HCT116 (cell line): ENCODE results near the gene TICRR. TPM values are rescaled to one million over a fixed set of nuclear protein-coding genes. Genes with fewer than 3 reads are reported as not detected.
"Not testable (repeated sequence)": the region's sequence is repeated elsewhere in the genome, so short reads cannot be mapped to it uniquely, and the experiment has no call there.

Experiments used
- ATAC-seq: fragments of 200-7000 bp; cut with Tn5 transposase; 2 replicates; pipeline ENCODE4 v1.9.1; 2020; ENCODE audit warnings: mild to moderate bottlenecking, moderate library complexity
- BruUV-seq: library from RNA; stranded (reverse); fragments of 400-500 nt; replicated peaks from 2 replicates; lab custom pipeline; 2021; lab: Mats Ljungman, UMichigan
- CTCF ChIA-PET: fragments of 300-600 bp; sonication (Branson Sonifier 250); formaldehyde crosslinking; loops from one replicate; lab custom pipeline; 2021; ENCODE audit warnings: antibody characterized with exemption; lab: Charles Lee
- POLR2A ChIA-PET: fragments of 300-600, 350-600 bp; sonication (Branson Sonifier 250); formaldehyde crosslinking; loops from one replicate; lab custom pipeline; 2021; ENCODE audit warnings: antibody characterized with exemption; lab: Charles Lee
- RAD21 ChIA-PET, 2 experiments: fragments of 300-600 bp; sonication (Branson Sonifier 250); formaldehyde crosslinking; loops; one replicate each; lab custom pipeline; 2023; ENCODE audit warnings: low total read pairs in 2 of 2; ENCODE audit not compliant: uncharacterized antibody in 2 of 2, unreplicated experiment in 2 of 2, low non-redundant PET in 1 of 2; lab: Charles Lee
- DNase-seq: peaks from one replicate; pipeline ENCODE4 v3.0.0-alpha.2; 2010; ENCODE audit warnings: low read depth, low spot score
- H2AFZ ChIP-seq: fragments of 200-600 bp; shearing (Covaris generic), sonication (generic); 2 replicates; pipeline ENCODE4 v1.6.1; 2017; ENCODE audit warnings: low read depth, mixed run types, mixed read lengths, antibody characterized with exemption, low read length; ENCODE audit not compliant: poor library complexity, severe bottlenecking
- H3K27ac ChIP-seq: 2 replicates; pipeline ENCODE4 v1.5.1; 2012; ENCODE audit warnings: low read depth, low read length
- H3K27me3 ChIP-seq: fragments of 200-600 bp; sonication (generic); 2 replicates; pipeline ENCODE4 v1.6.1; 2016; ENCODE audit warnings: mixed run types, low read length, mixed read lengths; ENCODE audit not compliant: insufficient read depth
- H3K36me3 ChIP-seq, 2 experiments: fragments of 200-500 bp in 1 of 2; fragments of 200-600 bp in 1 of 2; sonication (Bioruptor generic) in 1 of 2; sonication (generic) in 1 of 2; 2 replicates each; pipeline versions ENCODE4 v1.5.1 to v1.6.1; 2014 to 2016; ENCODE audit warnings: low read length in 2 of 2, inconsistent platforms in 1 of 2, mixed read lengths in 1 of 2, mixed run types in 1 of 2; ENCODE audit not compliant: insufficient read depth in 2 of 2, control insufficient read depth in 1 of 2
- H3K4me1 ChIP-seq, 2 experiments: fragments of 200-600 bp in 1 of 2; sonication (generic) in 1 of 2; 2 replicates each; pipeline versions ENCODE4 v1.5.1 to v1.6.1; 2012 to 2017; ENCODE audit warnings: low read length in 2 of 2, inconsistent platforms in 1 of 2, mild to moderate bottlenecking in 1 of 2, mixed read lengths in 1 of 2, mixed run types in 1 of 2, moderate library complexity in 1 of 2; ENCODE audit not compliant: insufficient read depth in 2 of 2, control insufficient read depth in 1 of 2
- H3K4me2 ChIP-seq: fragments of 200-600 bp; sonication (generic); 2 replicates; pipeline ENCODE4 v1.6.1; 2017; ENCODE audit warnings: mixed run types, low read length, mixed read lengths
- H3K4me3 ChIP-seq, 2 experiments: fragments of 200-600 bp in 1 of 2; sonication (generic) in 1 of 2; replicated peaks in 1 of 2; 2 replicates each; pipeline ENCODE4 v1.5.1; 2011 to 2016; ENCODE audit warnings: low read length in 2 of 2, control low read depth in 1 of 2, low read depth in 1 of 2, mild to moderate bottlenecking in 1 of 2, mixed read lengths in 1 of 2, mixed run types in 1 of 2
- H3K79me2 ChIP-seq: fragments of 200-600 bp; sonication (generic); 2 replicates; pipeline ENCODE4 v1.6.1; 2017; ENCODE audit warnings: mild to moderate bottlenecking, mixed run types, low read length, moderate library complexity, mixed read lengths; ENCODE audit not compliant: insufficient read depth
- H3K9ac ChIP-seq: fragments of 200-600 bp; sonication (generic); 2 replicates; pipeline ENCODE4 v1.6.1; 2016; ENCODE audit warnings: low read length, mixed read lengths
- H3K9me2 ChIP-seq: fragments of 200-600 bp; sonication (generic), shearing (Covaris generic); 2 replicates; pipeline ENCODE4 v1.6.1; 2017; ENCODE audit warnings: mixed run types, mild to moderate bottlenecking, moderate library complexity; ENCODE audit not compliant: insufficient read depth
- H3K9me3 ChIP-seq, 2 experiments: fragments of 200-500 bp in 1 of 2; fragments of 200-600 bp in 1 of 2; sonication (Bioruptor generic) in 1 of 2; sonication (generic) in 1 of 2; 2 replicates each; pipeline ENCODE4 v1.6.1; 2014 to 2017; ENCODE audit warnings: low read length in 2 of 2, mixed read lengths in 2 of 2, inconsistent platforms in 1 of 2, low read depth in 1 of 2, mild to moderate bottlenecking in 1 of 2, mixed run types in 1 of 2, moderate library complexity in 1 of 2; ENCODE audit not compliant: control insufficient read depth in 1 of 2, insufficient read depth in 1 of 2
- H4K20me1 ChIP-seq: fragments of 200-600 bp; sonication (generic), shearing (Covaris generic); 2 replicates; pipeline ENCODE4 v1.6.1; 2017; ENCODE audit warnings: mixed run types, mild to moderate bottlenecking, moderate library complexity; ENCODE audit not compliant: insufficient read depth
- CEBPB ChIP-seq: IDR thresholded peaks from 2 replicates; pipeline ENCODE4 v1.6.1; 2012; ENCODE audit warnings: low read depth
- EZH2 ChIP-seq: fragments of 200-600 bp; sonication (generic); IDR thresholded peaks from 2 replicates; pipeline ENCODE4 v1.6.1; 2017; ENCODE audit warnings: antibody characterized with exemption, mixed run types
- EZH2phosphoT487 ChIP-seq: fragments of 200-600 bp; IDR thresholded peaks from 2 replicates; pipeline ENCODE4 v1.6.1; 2018; ENCODE audit warnings: antibody characterized with exemption, borderline replicate concordance
- FOSL1 ChIP-seq: IDR thresholded peaks from 2 replicates; pipeline ENCODE4 v1.6.1; 2012; ENCODE audit warnings: low read depth
- SP1 ChIP-seq: IDR thresholded peaks from 2 replicates; pipeline ENCODE4 v1.6.1; 2012; ENCODE audit warnings: low read depth
- TCF7L2 ChIP-seq: IDR thresholded peaks from 2 replicates; pipeline ENCODE4 v1.7.0; 2011; ENCODE audit warnings: borderline replicate concordance, inconsistent platforms; ENCODE audit not compliant: insufficient read depth, insufficient read length; ENCODE audit errors: extremely low read depth
- intact Hi-C: fragments of 100-400 bp; cut with micrococcal nuclease; formaldehyde crosslinking; loops from 2 replicates; pipeline ENCODE4 v1.10.0; 2022
- total RNA-seq: library from RNA; stranded (reverse); gene quantifications from one replicate; pipeline ENCODE4 v1.2.1, GENCODE V29; 2021; ENCODE audit not compliant: unreplicated experiment
- TF ChIP-seq, protein P1 (sequence below): IDR thresholded peaks from 2 replicates; pipeline ENCODE4 v1.6.1; 2011; ENCODE audit warnings: mild to moderate bottlenecking, low read length, moderate library complexity; ENCODE audit not compliant: insufficient replicate concordance; ENCODE audit errors: extremely low read depth
- TF ChIP-seq, protein P2 (sequence below): IDR thresholded peaks from 2 replicates; pipeline ENCODE4 v1.6.1; 2012; ENCODE audit warnings: low read depth

Gene TICRR
- total RNA-seq, 1 experiment from 2014 or later: 24.8 TPM

- TF ChIP-seq, protein P1, sequence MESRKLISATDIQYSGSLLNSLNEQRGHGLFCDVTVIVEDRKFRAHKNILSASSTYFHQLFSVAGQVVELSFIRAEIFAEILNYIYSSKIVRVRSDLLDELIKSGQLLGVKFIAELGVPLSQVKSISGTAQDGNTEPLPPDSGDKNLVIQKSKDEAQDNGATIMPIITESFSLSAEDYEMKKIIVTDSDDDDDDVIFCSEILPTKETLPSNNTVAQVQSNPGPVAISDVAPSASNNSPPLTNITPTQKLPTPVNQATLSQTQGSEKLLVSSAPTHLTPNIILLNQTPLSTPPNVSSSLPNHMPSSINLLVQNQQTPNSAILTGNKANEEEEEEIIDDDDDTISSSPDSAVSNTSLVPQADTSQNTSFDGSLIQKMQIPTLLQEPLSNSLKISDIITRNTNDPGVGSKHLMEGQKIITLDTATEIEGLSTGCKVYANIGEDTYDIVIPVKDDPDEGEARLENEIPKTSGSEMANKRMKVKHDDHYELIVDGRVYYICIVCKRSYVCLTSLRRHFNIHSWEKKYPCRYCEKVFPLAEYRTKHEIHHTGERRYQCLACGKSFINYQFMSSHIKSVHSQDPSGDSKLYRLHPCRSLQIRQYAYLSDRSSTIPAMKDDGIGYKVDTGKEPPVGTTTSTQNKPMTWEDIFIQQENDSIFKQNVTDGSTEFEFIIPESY: no peak
- TF ChIP-seq CEBPB (no peak), EZH2phosphoT487 (no peak), EZH2 (no peak), TCF7L2 (no peak), FOSL1 (no peak), SP1 (no peak)
- TF ChIP-seq, protein P2, sequence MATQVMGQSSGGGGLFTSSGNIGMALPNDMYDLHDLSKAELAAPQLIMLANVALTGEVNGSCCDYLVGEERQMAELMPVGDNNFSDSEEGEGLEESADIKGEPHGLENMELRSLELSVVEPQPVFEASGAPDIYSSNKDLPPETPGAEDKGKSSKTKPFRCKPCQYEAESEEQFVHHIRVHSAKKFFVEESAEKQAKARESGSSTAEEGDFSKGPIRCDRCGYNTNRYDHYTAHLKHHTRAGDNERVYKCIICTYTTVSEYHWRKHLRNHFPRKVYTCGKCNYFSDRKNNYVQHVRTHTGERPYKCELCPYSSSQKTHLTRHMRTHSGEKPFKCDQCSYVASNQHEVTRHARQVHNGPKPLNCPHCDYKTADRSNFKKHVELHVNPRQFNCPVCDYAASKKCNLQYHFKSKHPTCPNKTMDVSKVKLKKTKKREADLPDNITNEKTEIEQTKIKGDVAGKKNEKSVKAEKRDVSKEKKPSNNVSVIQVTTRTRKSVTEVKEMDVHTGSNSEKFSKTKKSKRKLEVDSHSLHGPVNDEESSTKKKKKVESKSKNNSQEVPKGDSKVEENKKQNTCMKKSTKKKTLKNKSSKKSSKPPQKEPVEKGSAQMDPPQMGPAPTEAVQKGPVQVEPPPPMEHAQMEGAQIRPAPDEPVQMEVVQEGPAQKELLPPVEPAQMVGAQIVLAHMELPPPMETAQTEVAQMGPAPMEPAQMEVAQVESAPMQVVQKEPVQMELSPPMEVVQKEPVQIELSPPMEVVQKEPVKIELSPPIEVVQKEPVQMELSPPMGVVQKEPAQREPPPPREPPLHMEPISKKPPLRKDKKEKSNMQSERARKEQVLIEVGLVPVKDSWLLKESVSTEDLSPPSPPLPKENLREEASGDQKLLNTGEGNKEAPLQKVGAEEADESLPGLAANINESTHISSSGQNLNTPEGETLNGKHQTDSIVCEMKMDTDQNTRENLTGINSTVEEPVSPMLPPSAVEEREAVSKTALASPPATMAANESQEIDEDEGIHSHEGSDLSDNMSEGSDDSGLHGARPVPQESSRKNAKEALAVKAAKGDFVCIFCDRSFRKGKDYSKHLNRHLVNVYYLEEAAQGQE: no peak
Measured at GRCh38 chr15:89543389-89543788, 31.9 kb upstream of the TICRR start (continued).

- H3K27ac ChIP-seq, CTCF ChIA-PET, H3K36me3 ChIP-seq, H3K9me2 ChIP-seq, H2AFZ ChIP-seq, H3K9ac ChIP-seq, intact Hi-C loops, POLR2A ChIA-PET, H3K4me3 ChIP-seq, H4K20me1 ChIP-seq, H3K4me2 ChIP-seq, ATAC-seq, H3K4me1 ChIP-seq, BruUV-seq, H3K27me3 ChIP-seq, DNase-seq, H3K9me3 ChIP-seq, RAD21 ChIA-PET, H3K79me2 ChIP-seq: not testable (repeated sequence)
Measured at GRCh38 chr15:89549138-89549537, 26.1 kb upstream of the TICRR start.
